ENCODE data around the gene PRLR. TPM values are rescaled to one million over a fixed set of nuclear protein-coding genes. Genes with fewer than 3 reads are reported as not detected.

The PRLR gene
- total and polyA plus RNA-seq, 9 of the 15 experiments (the other 6 are each of a cell fraction or from before 2014, with no cell fraction given): 0.02 TPM; not detected in 8

DNA sequence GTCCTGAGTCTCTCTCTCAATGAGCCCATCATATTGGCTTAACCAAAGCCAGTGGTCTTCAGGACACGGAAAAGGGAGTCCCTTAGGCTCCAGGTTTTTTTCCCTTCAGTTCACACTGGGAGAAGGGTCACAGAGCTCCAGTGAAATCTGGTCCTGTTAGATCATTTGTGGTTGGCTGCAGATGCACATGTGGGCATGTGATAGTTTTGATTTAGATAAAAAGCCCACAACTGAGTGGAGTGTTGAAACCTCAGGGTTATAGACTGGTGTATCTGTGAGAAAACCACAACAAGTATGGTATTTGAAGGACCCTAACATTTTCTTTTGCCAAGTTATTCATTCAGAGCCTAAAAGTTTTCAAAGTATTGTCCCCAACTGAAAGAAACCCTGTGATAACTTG, 46.7 kb downstream of the PRLR start (continued):
- TF ChIP-seq, protein P1, sequence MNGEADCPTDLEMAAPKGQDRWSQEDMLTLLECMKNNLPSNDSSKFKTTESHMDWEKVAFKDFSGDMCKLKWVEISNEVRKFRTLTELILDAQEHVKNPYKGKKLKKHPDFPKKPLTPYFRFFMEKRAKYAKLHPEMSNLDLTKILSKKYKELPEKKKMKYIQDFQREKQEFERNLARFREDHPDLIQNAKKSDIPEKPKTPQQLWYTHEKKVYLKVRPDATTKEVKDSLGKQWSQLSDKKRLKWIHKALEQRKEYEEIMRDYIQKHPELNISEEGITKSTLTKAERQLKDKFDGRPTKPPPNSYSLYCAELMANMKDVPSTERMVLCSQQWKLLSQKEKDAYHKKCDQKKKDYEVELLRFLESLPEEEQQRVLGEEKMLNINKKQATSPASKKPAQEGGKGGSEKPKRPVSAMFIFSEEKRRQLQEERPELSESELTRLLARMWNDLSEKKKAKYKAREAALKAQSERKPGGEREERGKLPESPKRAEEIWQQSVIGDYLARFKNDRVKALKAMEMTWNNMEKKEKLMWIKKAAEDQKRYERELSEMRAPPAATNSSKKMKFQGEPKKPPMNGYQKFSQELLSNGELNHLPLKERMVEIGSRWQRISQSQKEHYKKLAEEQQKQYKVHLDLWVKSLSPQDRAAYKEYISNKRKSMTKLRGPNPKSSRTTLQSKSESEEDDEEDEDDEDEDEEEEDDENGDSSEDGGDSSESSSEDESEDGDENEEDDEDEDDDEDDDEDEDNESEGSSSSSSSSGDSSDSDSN (IDR thresholded peaks at IDR 0.05; ENCODE audit: borderline replicate concordance in 1 of 2, low read depth in 2 of 2, low read length in 2 of 2): no peak
- TF ChIP-seq TAF15 (IDR thresholded peaks at IDR 0.05; ENCODE audit: low read depth, low read length) (no peak), CHCHD3 (CRISPR knock-in tag; IDR thresholded peaks at IDR 0.05) (no peak), SETDB1 (IDR thresholded peaks at IDR 0.05; ENCODE audit: low read length) (no peak), TAF7 (tag; IDR thresholded peaks at IDR 0.05) (no peak), LCOR (CRISPR knock-in tag; IDR thresholded peaks at IDR 0.05) (no peak), RBBP5 (IDR thresholded peaks at IDR 0.05; ENCODE audit: borderline replicate concordance, insufficient read depth, low read length, poor library complexity, severe bottlenecking) (no peak), POU5F1 (IDR thresholded peaks at IDR 0.05; ENCODE audit: borderline replicate concordance, low read depth, low read length, partially characterized antibody) (no peak), FIP1L1 (IDR thresholded peaks at IDR 0.05; ENCODE audit: low read depth, low read length, poor library complexity, severe bottlenecking) (no peak), STAT6 (CRISPR knock-in tag; IDR thresholded peaks at IDR 0.05) (no peak), COPS2 (conservative IDR thresholded peaks at IDR 0.05) (no peak), CBFA2T3 (IDR thresholded peaks at IDR 0.05) (no peak), SMARCB1 (IDR thresholded peaks at IDR 0.05; ENCODE audit: insufficient read length, low read depth) (no peak), CEBPG (CRISPR knock-in tag; IDR thresholded peaks at IDR 0.05) (no peak), CEBPG (tag; conservative IDR thresholded peaks at IDR 0.05 in 1 of 2, IDR thresholded peaks at IDR 0.05 in 1 of 2) (no peak)
- TF ChIP-seq, protein P2, sequence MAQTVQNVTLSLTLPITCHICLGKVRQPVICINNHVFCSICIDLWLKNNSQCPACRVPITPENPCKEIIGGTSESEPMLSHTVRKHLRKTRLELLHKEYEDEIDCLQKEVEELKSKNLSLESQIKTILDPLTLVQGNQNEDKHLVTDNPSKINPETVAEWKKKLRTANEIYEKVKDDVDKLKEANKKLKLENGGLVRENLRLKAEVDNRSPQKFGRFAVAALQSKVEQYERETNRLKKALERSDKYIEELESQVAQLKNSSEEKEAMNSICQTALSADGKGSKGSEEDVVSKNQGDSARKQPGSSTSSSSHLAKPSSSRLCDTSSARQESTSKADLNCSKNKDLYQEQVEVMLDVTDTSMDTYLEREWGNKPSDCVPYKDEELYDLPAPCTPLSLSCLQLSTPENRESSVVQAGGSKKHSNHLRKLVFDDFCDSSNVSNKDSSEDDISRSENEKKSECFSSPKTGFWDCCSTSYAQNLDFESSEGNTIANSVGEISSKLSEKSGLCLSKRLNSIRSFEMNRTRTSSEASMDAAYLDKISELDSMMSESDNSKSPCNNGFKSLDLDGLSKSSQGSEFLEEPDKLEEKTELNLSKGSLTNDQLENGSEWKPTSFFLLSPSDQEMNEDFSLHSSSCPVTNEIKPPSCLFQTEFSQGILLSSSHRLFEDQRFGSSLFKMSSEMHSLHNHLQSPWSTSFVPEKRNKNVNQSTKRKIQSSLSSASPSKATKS (CRISPR knock-in tag; IDR thresholded peaks at IDR 0.05): no peak

Data from K562 (cell line).